HCT116 (cell line): Measurements from ENCODE around the gene TEP1.

Source experiments
- CEBPB ChIP-seq: IDR thresholded peaks from 2 replicates; pipeline ENCODE4 v1.6.1; 2012; ENCODE audit warnings: low read depth
- CTCF ChIP-seq, 3 experiments: fragments of 200-600 bp in 1 of 3; sonication (generic) in 1 of 3; IDR thresholded peaks in 2 of 3; conservative IDR thresholded peaks in 1 of 3; 2 replicates each; pipeline ENCODE4 v1.5.1; 2012 to 2017; ENCODE audit warnings: low read depth in 2 of 3, low read length in 2 of 3, antibody characterized with exemption in 1 of 3, borderline replicate concordance in 1 of 3, control low read depth in 1 of 3, mild to moderate bottlenecking in 1 of 3, mixed read lengths in 1 of 3, mixed run types in 1 of 3, moderate library complexity in 1 of 3; ENCODE audit not compliant: insufficient read depth in 1 of 3
- ELF1 ChIP-seq: IDR thresholded peaks from 2 replicates; pipeline ENCODE4 v1.6.1; 2012; ENCODE audit warnings: low read depth, borderline replicate concordance
- EZH2phosphoT487 ChIP-seq: fragments of 200-600 bp; IDR thresholded peaks from 2 replicates; pipeline ENCODE4 v1.6.1; 2018; ENCODE audit warnings: antibody characterized with exemption, borderline replicate concordance
- MAX ChIP-seq: IDR thresholded peaks from 2 replicates; pipeline ENCODE4 v1.6.1; 2012
- POLR2A ChIP-seq: IDR thresholded peaks from 2 replicates; pipeline ENCODE4 v1.7.0; 2011; ENCODE audit warnings: borderline replicate concordance; ENCODE audit not compliant: insufficient read depth, insufficient read length; ENCODE audit errors: extremely low read depth
- POLR2AphosphoS5 ChIP-seq: IDR thresholded peaks from 2 replicates; pipeline ENCODE4 v1.6.1; 2011; ENCODE audit warnings: mild to moderate bottlenecking, low read depth, low read length, moderate library complexity
- RAD21 ChIP-seq: IDR thresholded peaks from 2 replicates; pipeline ENCODE4 v1.6.1; 2012; ENCODE audit warnings: low read depth, mild to moderate bottlenecking
- ZNF274 ChIP-seq: fragments of 200-500 bp; sonication (Bioruptor generic); IDR thresholded peaks from 2 replicates; pipeline ENCODE4 v1.6.1; 2014; ENCODE audit warnings: mild to moderate bottlenecking, low read depth, low read length, inconsistent platforms

- TF ChIP-seq POLR2A (no peak), CTCF (IDR thresholded peaks at IDR 0.05 in 2 of 3, conservative IDR thresholded peaks at IDR 0.05 in 1 of 3; ENCODE audit: borderline replicate concordance in 1 of 3, insufficient read depth in 1 of 3, low read depth in 2 of 3, low read length in 2 of 3) (peak; percentile 51 to 79 (median 63); a peak in 5 of 6 replicates), POLR2AphosphoS5 (no peak), ZNF274 (no peak), RAD21 (peak; percentile 73), MAX (no peak), EZH2phosphoT487 (no peak), ELF1 (no peak), CEBPB (no peak)
These were observed 86.1 kb downstream of the TEP1 start for GRCh38 chr14:20327005-20327869.
